Prostate gland (tissue), 2 donors: ENCODE data around the gene LCK.

ENCODE experiments used
- CTCF ChIP-seq, 4 experiments: fragments of 200-600 bp in 2 of 4; fragments of 450-650 bp in 2 of 4; sonication (generic) in 2 of 4; IDR thresholded peaks; 1 replicate in 3 of 4; 2 replicates in 1 of 4; pipeline ENCODE4 v1.5.1; 2016 to 2019; ENCODE audit warnings: antibody characterized with exemption in 4 of 4, mild to moderate bottlenecking in 2 of 4, moderate library complexity in 2 of 4
- POLR2A ChIP-seq: fragments of 450-650 bp; IDR thresholded peaks from one replicate; pipeline ENCODE4 v1.6.1; 2016; ENCODE audit warnings: antibody characterized with exemption, mild to moderate bottlenecking
- POLR2AphosphoS5 ChIP-seq: sonication (generic); formaldehyde crosslinking; IDR thresholded peaks from one replicate; pipeline ENCODE4 v1.6.1; 2017; ENCODE audit warnings: antibody characterized with exemption

GRCh38 chr1:32216566-32216965 is 34.5 kb upstream of the LCK start:
- no peak for TF ChIP-seq POLR2A
- TF ChIP-seq CTCF (IDR thresholded peaks at IDR 0.05), result no peak
- no peak for TF ChIP-seq POLR2AphosphoS5
